T-cell (primary cell): ENCODE measurements around the gene TAS2R46. TPM values are rescaled to one million over a fixed set of nuclear protein-coding genes. Genes with fewer than 3 reads are reported as not detected.
"Not testable (repeated sequence)": the region's sequence is repeated elsewhere in the genome, so short reads cannot be mapped to it uniquely, and the experiment has no call there.

Source experiments
- ATAC-seq, 4 experiments: fragments of 200-7000 bp in 3 of 4; fragments of 150-1000 bp in 1 of 4; cut with Tn5 transposase; replicated peaks in 1 of 4; 1 replicate in 3 of 4; 2 replicates in 1 of 4; pipeline ENCODE4 v1.10.0; 2021; ENCODE audit warnings: moderate library complexity in 3 of 4, mild to moderate bottlenecking in 2 of 4, moderate number of reproducible peaks in 1 of 4
- CTCF ChIA-PET, 2 donors: fragments of 300-600 bp; sonication (Branson Sonifier 250); formaldehyde crosslinking; loops; one replicate each; lab custom pipeline; 2022; ENCODE audit warnings: antibody characterized with exemption in 2 of 2; lab: Charles Lee
- POLR2A ChIA-PET, 2 donors: fragments of 300-600 bp; sonication (Branson Sonifier 250); formaldehyde crosslinking; loops; one replicate each; lab custom pipeline; 2022; ENCODE audit warnings: antibody characterized with exemption in 2 of 2; lab: Charles Lee
- DNase-seq, 35 experiments: peaks; one replicate each; pipeline versions ENCODE4 v3.0.0 to v3.0.0-alpha.2; 2013 to 2023
- H3K27ac ChIP-seq: one replicate; pipeline ENCODE4 v1.5.1; 2013; ENCODE audit warnings: low read length
- H3K27me3 ChIP-seq, 2 experiments: replicated peaks in 1 of 2; 1 replicate in 1 of 2; 2 replicates in 1 of 2; pipeline versions ENCODE4 v1.6.1 to v1.7.0; 2013; ENCODE audit warnings: low read length in 1 of 2, mixed read lengths in 1 of 2; ENCODE audit not compliant: control insufficient read depth in 2 of 2, insufficient read depth in 2 of 2; ENCODE audit errors: extremely low read depth in 1 of 2
- H3K36me3 ChIP-seq, 2 donors: 1 replicate in 1 of 2; 2 replicates in 1 of 2; pipeline versions ENCODE4 v1.6.1 to v1.7.0; 2013; ENCODE audit warnings: low read length in 1 of 2; ENCODE audit not compliant: control insufficient read depth in 2 of 2, insufficient read depth in 1 of 2; ENCODE audit errors: extremely low read depth in 1 of 2
- H3K4me1 ChIP-seq, 2 experiments: 1 replicate in 1 of 2; 2 replicates in 1 of 2; pipeline versions ENCODE4 v1.6.1 to v1.7.0; 2013; ENCODE audit warnings: low read length in 2 of 2, mixed read lengths in 1 of 2; ENCODE audit not compliant: insufficient read depth in 2 of 2, control insufficient read depth in 1 of 2; ENCODE audit errors: extremely low read depth in 1 of 2
- H3K4me3 ChIP-seq, 2 donors: 1 replicate in 1 of 2; 2 replicates in 1 of 2; pipeline versions ENCODE4 v1.5.1 to v1.7.0; 2013; ENCODE audit warnings: mild to moderate bottlenecking in 2 of 2, low read length in 1 of 2, moderate library complexity in 1 of 2; ENCODE audit not compliant: control insufficient read depth in 1 of 2; ENCODE audit errors: extremely low read depth in 1 of 2
- H3K9me3 ChIP-seq: 2 replicates; pipeline ENCODE4 v1.7.0; 2013
- H3K27ac Mint-ChIP-seq, 2 donors: one replicate each; pipeline ENCODE4 v1.8.0; 2020 to 2021; ENCODE audit warnings: mild to moderate bottlenecking in 2 of 2, mixed read lengths in 2 of 2
- H3K27me3 Mint-ChIP-seq, 2 donors: one replicate each; pipeline ENCODE4 v1.8.0; 2021 to 2022; ENCODE audit warnings: mixed read lengths in 2 of 2
- H3K36me3 Mint-ChIP-seq: one replicate; pipeline ENCODE4 v1.8.0; 2021; ENCODE audit warnings: mixed read lengths
- H3K4me1 Mint-ChIP-seq, 3 donors: one replicate each; pipeline ENCODE4 v1.8.0; 2020 to 2022; ENCODE audit warnings: mixed read lengths in 3 of 3, mild to moderate bottlenecking in 1 of 3
- H3K4me3 Mint-ChIP-seq, 3 donors: one replicate each; pipeline ENCODE4 v1.8.0; 2020 to 2022; ENCODE audit warnings: mild to moderate bottlenecking in 3 of 3, mixed read lengths in 3 of 3, moderate library complexity in 3 of 3
- H3K9me3 Mint-ChIP-seq, 3 donors: one replicate each; pipeline ENCODE4 v1.8.0; 2020 to 2022; ENCODE audit warnings: mixed read lengths in 3 of 3
- WGBS: methylation state at CpG from one replicate; pipeline ENCODE4 v1.1.5; 2013; ENCODE audit warnings: missing lambda C conversion rate; ENCODE audit not compliant: insufficient coverage; 5-methylcytosine and 5-hydroxymethylcytosine counted together
- total RNA-seq, 35 experiments: library from RNA in 6 of 35; stranded (reverse) in 6 of 35; fragments of 120-200 nt in 1 of 35; gene quantifications; one replicate each; pipeline versions ENCODE4 v1.2.1 to v1.2.4 and lab custom pipeline; 2013 to 2026

TAS2R46 gene
- total RNA-seq, 5 donors from 2014 or later (not counting 1 experiment from before 2014, with no cell fraction given): 0.82 to 3.6 (median 1.4) TPM

GRCh38 chr12:11033959-11034358 lies 28.1 kb downstream of the TAS2R46 start:
- H3K4me3 Mint-ChIP-seq, CTCF ChIA-PET, H3K4me1 ChIP-seq, H3K27ac Mint-ChIP-seq, DNase-seq, H3K27me3 Mint-ChIP-seq, H3K27ac ChIP-seq, ATAC-seq, H3K36me3 ChIP-seq, H3K9me3 ChIP-seq, H3K4me1 Mint-ChIP-seq, POLR2A ChIA-PET, H3K9me3 Mint-ChIP-seq, H3K4me3 ChIP-seq, H3K27me3 ChIP-seq: not testable (repeated sequence)
- H3K36me3 Mint-ChIP-seq: peaks cover 40% of the 10 kb centered on the region
- no CpG with 5 or more reads among the region's 3 CpGs for WGBS

DNA sequence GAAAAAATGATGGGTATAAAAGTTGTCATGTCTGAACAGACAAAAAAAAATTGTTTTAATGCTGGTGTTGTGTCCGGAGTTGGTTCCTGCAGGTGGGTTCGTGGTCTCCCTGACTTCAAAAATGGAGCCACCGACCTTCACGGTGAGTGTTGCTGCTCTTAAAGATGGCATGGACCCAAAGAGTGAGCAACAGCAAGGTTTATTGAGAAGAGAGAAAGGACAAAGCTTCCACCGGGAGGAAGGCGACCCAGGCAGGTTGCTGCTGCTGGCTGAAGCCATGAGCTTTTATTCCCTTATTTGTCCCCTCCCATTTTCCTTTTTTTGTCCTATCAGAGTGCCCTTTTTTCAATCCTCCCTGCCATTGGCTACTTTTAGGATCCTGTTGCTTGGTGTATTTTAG lies 30.8 kb downstream of the TAS2R46 start, which contains the start of gene TAS2R31:
TAS2R31 (minus strand) TSS at position 101 of the 400 bp plus-strand sequence; CDS start at position 29, 72 bp downstream.
- H3K36me3 ChIP-seq: peaks cover 0 to 14% of the 10 kb centered on the region in 2 donors

DNA sequence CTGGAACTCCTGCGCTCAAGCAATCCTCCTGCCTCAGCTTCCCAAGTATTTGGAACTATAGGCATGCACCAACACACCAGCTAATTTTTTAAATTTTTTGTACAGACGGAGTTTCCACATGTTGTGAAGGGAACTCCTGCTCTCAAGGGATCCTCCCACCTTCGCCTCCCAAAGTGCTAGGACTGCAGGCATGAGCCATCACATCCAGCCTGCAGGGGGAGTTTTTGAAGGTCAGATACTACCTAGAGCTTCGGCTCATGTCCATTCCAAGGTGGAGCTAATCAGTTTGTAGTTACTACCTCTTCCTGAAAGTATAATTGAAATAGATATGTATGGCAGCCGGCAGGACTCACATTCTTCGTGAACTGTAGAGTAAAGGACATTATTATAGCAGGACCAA lies 36.0 kb downstream of the TAS2R46 start:
- DNase-seq: no peak
- WGBS: 100% methylated on average over 2 of the region's 6 CpGs
- H3K9me3 Mint-ChIP-seq: peaks cover 5 to 7% (median 5%) of the 10 kb centered on the region in 3 donors
- no peaks in the 10 kb centered on the region for H3K27me3 Mint-ChIP-seq
- peaks cover 52% of the 10 kb centered on the region for H3K36me3 Mint-ChIP-seq
- no peak overlapping the region for H3K4me3 Mint-ChIP-seq
- H3K9me3 ChIP-seq: no peaks in the 10 kb centered on the region
- H3K27me3 ChIP-seq: no peaks in the 10 kb centered on the region
- H3K4me1 Mint-ChIP-seq: peaks cover 0 to 2% (median 0%) of the 10 kb centered on the region in 3 donors
- no peak overlapping the region for H3K27ac Mint-ChIP-seq
- H3K27ac ChIP-seq: no peak overlapping the region
- no peaks in the 10 kb centered on the region for H3K4me1 ChIP-seq
- peaks cover 0 to 11% of the 10 kb centered on the region in 2 donors for H3K36me3 ChIP-seq
- no peak for ATAC-seq
- no peak overlapping the region for H3K4me3 ChIP-seq
- ChIA-PET POLR2A (no interaction called here), CTCF (no interaction called here)

More for the DNA sequence above, 30.8 kb downstream of the TAS2R46 start, which contains the start of gene TAS2R31:
- CTCF ChIA-PET: no interaction called here
- Histone ChIP-seq H3K4me1 (no peaks in the 10 kb centered on the region), H3K4me3 (no peak within 1 kb of the TSS), H3K27me3 (no peaks in the 10 kb centered on the region), H3K27ac (no peak within 1 kb of the TSS), H3K9me3 (no peaks in the 10 kb centered on the region)
- Mint-ChIP-seq H3K27ac (no peak within 1 kb of the TSS), H3K27me3 (no peaks in the 10 kb centered on the region), H3K4me3 (no peak within 1 kb of the TSS), H3K4me1 (peaks cover 0 to 5% (median 0%) of the 10 kb centered on the region in 3 donors), H3K36me3 (peaks cover 49% of the 10 kb centered on the region), H3K9me3 (no peaks in the 10 kb centered on the region)
- POLR2A ChIA-PET: no interaction called here
- DNase-seq: no peak
- WGBS: 100% methylated on average over 4 of the region's 6 CpGs
- no peak for ATAC-seq

GRCh38 chr12:11023387-11023786 lies 38.7 kb downstream of the TAS2R46 start:
- peaks cover 0 to 2% (median 0%) of the 10 kb centered on the region in 3 donors for H3K4me1 Mint-ChIP-seq
- peaks cover 49% of the 10 kb centered on the region for H3K36me3 Mint-ChIP-seq

DNA sequence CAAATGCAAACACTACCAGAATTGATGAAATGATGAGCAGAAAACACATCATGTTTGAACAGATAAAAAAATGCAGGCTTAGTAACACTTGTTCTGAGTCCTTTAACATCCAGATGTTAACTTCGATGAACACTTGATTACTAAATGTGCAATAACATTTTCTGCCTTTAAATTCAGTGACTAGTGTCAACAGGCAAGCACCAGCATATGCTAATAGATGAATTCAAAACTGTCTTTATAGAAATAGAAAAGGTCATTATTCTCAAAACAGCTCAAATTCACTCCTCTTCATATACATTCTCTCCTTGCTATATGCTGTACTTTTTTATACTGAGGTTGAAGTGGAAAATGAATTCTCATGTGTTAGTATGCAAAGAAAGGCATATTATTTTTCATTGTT lies 39.6 kb downstream of the TAS2R46 start, which contains the start of gene TAS2R19:
TAS2R19 (minus strand) TSS at position 101 of the 400 bp plus-strand sequence; CDS start at position 52, 49 bp downstream.
- CTCF ChIA-PET: no interaction called here
- no peak for DNase-seq
- H3K27me3 ChIP-seq: no peaks in the 10 kb centered on the region
- no peaks in the 10 kb centered on the region for H3K9me3 ChIP-seq
- H3K27ac Mint-ChIP-seq: no peak within 1 kb of the TSS
- H3K4me1 ChIP-seq: no peaks in the 10 kb centered on the region
- H3K36me3 ChIP-seq: peaks cover 0 to 3% of the 10 kb centered on the region in 2 donors
- H3K4me1 Mint-ChIP-seq: peaks cover 0 to 2% (median 0%) of the 10 kb centered on the region in 3 donors
- no peaks in the 10 kb centered on the region for H3K27me3 Mint-ChIP-seq
- no peak within 1 kb of the TSS for H3K27ac ChIP-seq
- H3K4me3 ChIP-seq: no peak within 1 kb of the TSS
- POLR2A ChIA-PET: no interaction called here
- no CpG with 5 or more reads among the region's 1 CpG for WGBS
- ATAC-seq: no peak
- H3K4me3 Mint-ChIP-seq: no peak within 1 kb of the TSS
- H3K9me3 Mint-ChIP-seq: peaks cover 5 to 7% (median 5%) of the 10 kb centered on the region in 3 donors
- H3K36me3 Mint-ChIP-seq: peaks cover 45% of the 10 kb centered on the region

More at GRCh38 chr12:11023387-11023786, 38.7 kb downstream of the TAS2R46 start:
- no CpG with 5 or more reads among the region's 2 CpGs for WGBS
- H3K27me3 ChIP-seq: no peaks in the 10 kb centered on the region
- ChIA-PET POLR2A (no interaction called here), CTCF (no interaction called here)
- no peaks in the 10 kb centered on the region for H3K9me3 ChIP-seq
- Mint-ChIP-seq H3K9me3 (peaks cover 5 to 7% (median 5%) of the 10 kb centered on the region in 3 donors), H3K27me3 (no peaks in the 10 kb centered on the region), H3K4me3 (no peak overlapping the region), H3K27ac (no peak overlapping the region)
- peaks cover 0 to 11% of the 10 kb centered on the region in 2 donors for H3K36me3 ChIP-seq
- H3K27ac ChIP-seq: no peak overlapping the region
- H3K4me3 ChIP-seq: no peak overlapping the region
- no peaks in the 10 kb centered on the region for H3K4me1 ChIP-seq
- ATAC-seq (no peak), DNase-seq (no peak)

DNA sequence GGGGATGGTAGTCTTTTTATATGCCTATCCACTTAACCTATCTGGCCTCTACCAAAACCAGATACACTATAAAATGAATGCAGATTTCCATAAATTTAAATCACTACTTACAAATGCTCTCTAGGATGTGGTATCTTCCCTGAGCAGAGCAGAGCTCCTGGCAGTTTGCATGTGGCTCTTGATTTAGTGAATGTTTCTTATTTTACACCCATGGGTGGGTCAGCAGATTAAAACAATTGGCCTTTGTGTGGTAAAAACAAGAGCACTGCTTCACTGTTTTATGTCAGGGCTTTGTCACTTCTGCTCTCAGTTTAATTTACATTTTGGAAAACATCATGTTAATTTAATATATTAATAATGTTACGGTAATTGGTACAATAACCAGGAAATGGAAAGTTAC lies 45.2 kb downstream of the TAS2R46 start:
- H3K27me3 Mint-ChIP-seq: no peaks in the 10 kb centered on the region
- no peaks in the 10 kb centered on the region for H3K4me1 ChIP-seq
- H3K4me3 Mint-ChIP-seq: no peak overlapping the region
- no CpG with 5 or more reads among the region's 1 CpG for WGBS
- no peak overlapping the region for H3K27ac Mint-ChIP-seq
- no peaks in the 10 kb centered on the region for H3K9me3 Mint-ChIP-seq
- no peaks in the 10 kb centered on the region for H3K9me3 ChIP-seq
- DNase-seq (no peak), ATAC-seq (no peak)
- no peak overlapping the region for H3K27ac ChIP-seq
- H3K4me1 Mint-ChIP-seq: peaks cover 9 to 10% (median 10%) of the 10 kb centered on the region in 3 donors
- no peaks in the 10 kb centered on the region for H3K36me3 ChIP-seq
- peaks cover 47% of the 10 kb centered on the region for H3K36me3 Mint-ChIP-seq
- no peak overlapping the region for H3K4me3 ChIP-seq
- H3K27me3 ChIP-seq: no peaks in the 10 kb centered on the region
- ChIA-PET POLR2A (no interaction called here), CTCF (no interaction called here)
